IMR-90 (cell line): Measurements from ENCODE around the gene GTF2I.

ENCODE experiments used
- CTCF ChIP-seq: conservative IDR thresholded peaks from 2 replicates; pipeline ENCODE4 v1.5.1; 2012; ENCODE audit warnings: mild to moderate bottlenecking, low read depth, low read length, improper control_type of control experiment
- POLR2A ChIP-seq: IDR thresholded peaks from 2 replicates; pipeline ENCODE4 v1.6.1; 2012; ENCODE audit warnings: mild to moderate bottlenecking, low read depth, low read length
- RAD21 ChIP-seq: IDR thresholded peaks from 2 replicates; pipeline ENCODE4 v1.6.1; 2012; ENCODE audit warnings: low read length, improper control_type of control experiment

- TF ChIP-seq POLR2A (no peak), RAD21 (no peak), CTCF (no peak)
Observed at GRCh38 chr7:74717889-74718288, 60.4 kb downstream of the GTF2I start.
